ENCODE results near the gene ZNF536. TPM values are rescaled to one million over a fixed set of nuclear protein-coding genes. Genes with fewer than 3 reads are reported as not detected.

The ZNF536 gene
- total RNA-seq, 5 donors from 2014 or later (not counting 1 experiment from before 2014, with no cell fraction given), result 0.03 to 0.40 (median 0.07) TPM; not detected in 1

DNA sequence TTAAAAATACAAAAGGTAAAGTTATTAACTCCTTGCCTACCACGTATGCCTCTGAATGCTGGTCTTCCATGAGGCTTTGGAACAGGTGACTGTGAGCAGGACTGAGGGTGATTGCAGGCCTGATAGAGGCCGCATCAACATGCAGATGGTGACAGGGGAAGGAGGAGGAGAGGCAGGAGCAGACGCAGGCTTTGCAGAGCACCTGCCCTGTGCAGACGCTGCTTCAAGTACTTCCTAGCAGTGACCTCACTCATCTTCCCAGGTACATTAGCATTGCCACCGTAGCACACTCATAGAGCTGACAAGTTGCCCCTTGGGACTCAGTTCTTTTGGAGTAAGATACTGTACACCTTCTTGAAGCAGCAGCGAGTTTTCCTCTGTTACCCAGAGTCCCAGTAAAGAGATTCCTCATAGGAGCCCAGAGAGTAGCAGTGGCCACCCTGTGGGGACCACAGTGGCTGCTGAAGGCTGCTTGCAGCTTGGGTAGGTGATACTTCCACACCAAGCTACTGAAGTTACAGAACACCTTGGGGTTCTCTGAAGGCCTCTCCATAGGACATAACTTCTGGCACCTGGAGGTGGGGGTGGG is 56.0 kb downstream of the ZNF536 start:
- H3K4me3 Mint-ChIP-seq, result no peak overlapping the region
- H3K27me3 ChIP-seq (replicated peaks in 1 of 2; ENCODE audit: control insufficient read depth in 2 of 2, extremely low read depth in 1 of 2, insufficient read depth in 2 of 2, low read length in 1 of 2), result no peaks in the 10 kb centered on the region
- no peaks in the 10 kb centered on the region for H3K4me1 ChIP-seq (ENCODE audit: control insufficient read depth in 1 of 2, extremely low read depth in 1 of 2, insufficient read depth in 2 of 2, low read length in 2 of 2)
- H3K9me3 ChIP-seq, result no peaks in the 10 kb centered on the region
- peaks cover 0 to 11% (median 3%) of the 10 kb centered on the region in 3 donors for H3K9me3 Mint-ChIP-seq
- WGBS (ENCODE audit: insufficient coverage), result 63% methylated on average over 3 of the region's 6 CpGs
- ChIA-PET CTCF (no interaction called here), POLR2A (no interaction called here)
- no peak for DNase-seq
- no peaks in the 10 kb centered on the region for H3K36me3 ChIP-seq (ENCODE audit: control insufficient read depth in 2 of 2, extremely low read depth in 1 of 2, insufficient read depth in 1 of 2, low read length in 1 of 2)
- H3K27ac Mint-ChIP-seq, result no peak overlapping the region
- no peak overlapping the region for H3K27ac ChIP-seq (ENCODE audit: low read length)
- no peaks in the 10 kb centered on the region for H3K36me3 Mint-ChIP-seq
- no peaks in the 10 kb centered on the region for H3K4me1 Mint-ChIP-seq
- ATAC-seq (replicated peaks in 1 of 4), result no peak
- H3K27me3 Mint-ChIP-seq, result peaks cover 0 to 3% of the 10 kb centered on the region in 2 donors
- no peak overlapping the region for H3K4me3 ChIP-seq (ENCODE audit: control insufficient read depth in 1 of 2, extremely low read depth in 1 of 2, low read length in 1 of 2)

DNA sequence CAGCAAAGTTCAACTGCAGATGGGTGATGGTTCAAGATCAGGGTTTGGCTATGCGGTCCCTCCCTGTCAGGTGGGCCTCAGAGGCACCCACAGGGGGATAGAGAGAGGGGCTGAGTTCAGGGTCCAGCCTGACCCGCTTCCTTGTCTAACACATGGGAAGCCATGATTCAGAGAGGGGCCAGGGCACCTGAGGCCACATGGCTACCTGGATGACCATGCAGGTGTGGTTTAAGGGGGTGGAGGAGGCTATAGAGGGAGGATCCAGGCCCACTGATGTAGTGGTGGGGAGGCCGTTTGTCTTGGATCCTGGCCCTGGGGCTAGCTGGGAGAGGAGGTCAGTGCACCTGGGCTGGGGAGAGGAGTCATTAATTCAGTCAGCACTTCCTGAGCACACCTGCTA is 56.7 kb downstream of the ZNF536 start:
- ATAC-seq (replicated peaks in 1 of 4) (no peak), DNase-seq (no peak)
- Mint-ChIP-seq H3K9me3 (peaks cover 0 to 12% (median 3%) of the 10 kb centered on the region in 3 donors), H3K36me3 (no peaks in the 10 kb centered on the region), H3K4me3 (no peak overlapping the region), H3K27ac (no peak overlapping the region), H3K27me3 (peaks cover 0 to 3% of the 10 kb centered on the region in 2 donors), H3K4me1 (no peaks in the 10 kb centered on the region)
- H3K27me3 ChIP-seq (replicated peaks in 1 of 2; ENCODE audit: control insufficient read depth in 2 of 2, extremely low read depth in 1 of 2, insufficient read depth in 2 of 2, low read length in 1 of 2), result no peaks in the 10 kb centered on the region
- no peaks in the 10 kb centered on the region for H3K4me1 ChIP-seq (ENCODE audit: control insufficient read depth in 1 of 2, extremely low read depth in 1 of 2, insufficient read depth in 2 of 2, low read length in 2 of 2)
- no peaks in the 10 kb centered on the region for H3K9me3 ChIP-seq
- ChIA-PET CTCF (no interaction called here), POLR2A (no interaction called here)
- H3K36me3 ChIP-seq (ENCODE audit: control insufficient read depth in 2 of 2, extremely low read depth in 1 of 2, insufficient read depth in 1 of 2, low read length in 1 of 2), result no peaks in the 10 kb centered on the region
- no peak overlapping the region for H3K27ac ChIP-seq (ENCODE audit: low read length)
- no peak overlapping the region for H3K4me3 ChIP-seq (ENCODE audit: control insufficient read depth in 1 of 2, extremely low read depth in 1 of 2, low read length in 1 of 2)
- WGBS (ENCODE audit: insufficient coverage), result 67% methylated on average over 1 of the region's 3 CpGs

DNA sequence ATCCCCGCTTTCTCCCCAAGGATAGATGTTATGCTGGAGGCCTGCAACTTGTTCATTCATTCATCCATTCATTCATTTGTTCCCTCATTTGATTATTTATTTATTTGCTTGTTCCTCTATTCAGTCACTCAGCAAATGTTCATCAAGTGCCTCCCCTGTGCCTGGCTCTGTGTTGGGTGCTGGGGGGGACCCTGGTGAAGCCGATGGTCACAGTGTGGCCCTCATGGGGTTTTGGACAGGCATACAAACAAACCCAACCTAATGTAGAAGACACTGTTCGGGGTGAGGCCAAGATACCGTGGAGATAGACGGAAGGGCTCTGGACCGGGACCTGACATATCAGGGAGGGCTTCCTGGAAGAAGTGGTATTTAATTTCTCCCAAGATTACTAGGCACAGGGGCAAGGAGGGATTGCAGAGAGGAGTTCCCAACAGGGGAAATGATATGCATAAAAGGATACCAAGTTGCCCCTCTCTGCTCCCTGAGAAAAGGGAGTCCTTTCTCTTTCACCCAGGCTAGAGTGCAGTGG is 58.1 kb downstream of the ZNF536 start:
- Mint-ChIP-seq H3K27ac (no peak overlapping the region), H3K4me1 (no peaks in the 10 kb centered on the region), H3K27me3 (peaks cover 0 to 3% of the 10 kb centered on the region in 2 donors), H3K4me3 (no peak overlapping the region), H3K9me3 (peaks cover 0 to 7% (median 3%) of the 10 kb centered on the region in 3 donors), H3K36me3 (no peaks in the 10 kb centered on the region)
- WGBS (ENCODE audit: insufficient coverage), result 100% methylated on average over 1 of the region's 6 CpGs
- H3K4me1 ChIP-seq (ENCODE audit: control insufficient read depth in 1 of 2, extremely low read depth in 1 of 2, insufficient read depth in 2 of 2, low read length in 2 of 2), result no peaks in the 10 kb centered on the region
- H3K27ac ChIP-seq (ENCODE audit: low read length), result no peak overlapping the region
- CTCF ChIA-PET, result no interaction called here
- POLR2A ChIA-PET, result no interaction called here
- H3K9me3 ChIP-seq, result no peaks in the 10 kb centered on the region
- H3K4me3 ChIP-seq (ENCODE audit: control insufficient read depth in 1 of 2, extremely low read depth in 1 of 2, low read length in 1 of 2), result no peak overlapping the region
- H3K36me3 ChIP-seq (ENCODE audit: control insufficient read depth in 2 of 2, extremely low read depth in 1 of 2, insufficient read depth in 1 of 2, low read length in 1 of 2), result no peaks in the 10 kb centered on the region
- no peak for DNase-seq
- no peak for ATAC-seq (replicated peaks in 1 of 4)
- H3K27me3 ChIP-seq (replicated peaks in 1 of 2; ENCODE audit: control insufficient read depth in 2 of 2, extremely low read depth in 1 of 2, insufficient read depth in 2 of 2, low read length in 1 of 2), result no peaks in the 10 kb centered on the region

DNA sequence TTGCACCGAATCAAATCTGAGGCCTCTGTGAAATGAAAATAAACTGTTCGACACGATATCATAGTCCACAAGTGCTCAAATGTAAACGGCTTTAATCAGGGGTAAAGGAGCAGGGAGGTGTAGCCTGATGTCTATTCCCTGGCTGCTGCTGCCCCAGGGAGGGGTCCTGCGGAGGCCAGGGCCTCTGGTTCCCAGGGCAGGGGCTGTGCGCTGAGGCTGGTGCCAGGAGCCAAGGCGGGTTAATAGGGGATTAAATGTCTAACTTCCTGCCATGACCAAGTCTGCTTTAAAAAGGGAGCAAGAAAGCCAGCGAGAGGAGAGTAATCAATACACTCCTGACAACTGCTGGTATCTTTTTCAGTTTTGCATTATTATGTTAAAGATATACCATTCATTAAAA is 59.4 kb downstream of the ZNF536 start:
- WGBS (ENCODE audit: insufficient coverage), result 90% methylated on average over 4 of the region's 8 CpGs
- ChIA-PET CTCF (no interaction called here), POLR2A (no interaction called here)
- ATAC-seq (replicated peaks in 1 of 4) (no peak), DNase-seq (no peak)
- H3K9me3 ChIP-seq, result no peaks in the 10 kb centered on the region
- H3K27me3 ChIP-seq (replicated peaks in 1 of 2; ENCODE audit: control insufficient read depth in 2 of 2, extremely low read depth in 1 of 2, insufficient read depth in 2 of 2, low read length in 1 of 2), result no peaks in the 10 kb centered on the region
- Mint-ChIP-seq H3K9me3 (peaks cover 0 to 7% (median 3%) of the 10 kb centered on the region in 3 donors), H3K4me1 (no peaks in the 10 kb centered on the region), H3K27me3 (peaks cover 0 to 3% of the 10 kb centered on the region in 2 donors), H3K27ac (no peak overlapping the region), H3K36me3 (no peaks in the 10 kb centered on the region), H3K4me3 (no peak overlapping the region)
- no peak overlapping the region for H3K27ac ChIP-seq (ENCODE audit: low read length)
- H3K4me3 ChIP-seq (ENCODE audit: control insufficient read depth in 1 of 2, extremely low read depth in 1 of 2, low read length in 1 of 2), result no peak overlapping the region
- no peaks in the 10 kb centered on the region for H3K36me3 ChIP-seq (ENCODE audit: control insufficient read depth in 2 of 2, extremely low read depth in 1 of 2, insufficient read depth in 1 of 2, low read length in 1 of 2)
- H3K4me1 ChIP-seq (ENCODE audit: control insufficient read depth in 1 of 2, extremely low read depth in 1 of 2, insufficient read depth in 2 of 2, low read length in 2 of 2), result no peaks in the 10 kb centered on the region

DNA sequence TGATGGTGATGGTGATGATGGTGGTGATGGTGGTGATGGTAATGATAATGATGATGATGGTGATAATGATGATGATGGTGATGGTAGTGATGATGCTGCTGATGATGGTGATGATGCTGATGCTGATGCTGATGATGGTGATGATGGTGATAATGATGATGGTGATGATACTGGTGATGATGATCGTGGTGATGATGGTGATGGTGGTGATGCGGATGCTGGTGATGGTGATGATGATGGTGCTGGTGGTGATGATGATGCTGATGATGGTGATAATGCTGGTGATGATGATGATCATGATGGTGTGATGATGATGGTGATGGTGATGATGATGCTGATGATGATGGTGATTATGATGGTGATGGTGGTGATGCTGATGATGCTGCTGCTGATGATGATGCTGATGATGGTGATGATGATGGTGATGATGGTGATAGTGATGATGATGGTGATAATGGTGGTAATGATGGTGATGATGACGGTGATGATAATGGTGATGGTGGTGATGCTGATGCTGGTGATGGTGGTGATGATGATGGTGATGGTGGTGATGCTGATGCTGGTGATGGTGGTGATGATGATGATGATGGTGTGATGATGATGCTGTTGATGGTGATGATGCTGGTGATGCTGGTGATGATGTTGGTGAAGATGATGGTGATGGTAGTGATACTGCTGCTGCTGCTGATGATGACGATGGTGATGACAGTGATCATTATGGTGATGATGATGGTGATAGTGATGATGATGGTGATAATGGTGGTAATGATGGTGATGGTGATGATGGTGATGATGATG is 62.8 kb downstream of the ZNF536 start:
- no peak overlapping the region for H3K4me3 ChIP-seq (ENCODE audit: control insufficient read depth in 1 of 2, extremely low read depth in 1 of 2, low read length in 1 of 2)
- no peaks in the 10 kb centered on the region for H3K4me1 Mint-ChIP-seq
- DNase-seq, result no peak
- H3K36me3 ChIP-seq (ENCODE audit: control insufficient read depth in 2 of 2, extremely low read depth in 1 of 2, insufficient read depth in 1 of 2, low read length in 1 of 2), result no peaks in the 10 kb centered on the region
- peaks cover 0 to 5% of the 10 kb centered on the region in 2 experiments for H3K27me3 ChIP-seq (replicated peaks in 1 of 2; ENCODE audit: control insufficient read depth in 2 of 2, extremely low read depth in 1 of 2, insufficient read depth in 2 of 2, low read length in 1 of 2)
- H3K9me3 ChIP-seq, result no peaks in the 10 kb centered on the region
- ChIA-PET POLR2A (no interaction called here), CTCF (no interaction called here)
- H3K36me3 Mint-ChIP-seq, result no peaks in the 10 kb centered on the region
- peaks cover 0 to 3% (median 0%) of the 10 kb centered on the region in 3 donors for H3K9me3 Mint-ChIP-seq
- WGBS (ENCODE audit: insufficient coverage), result 90% methylated on average over 4 of the region's 4 CpGs
- no peaks in the 10 kb centered on the region for H3K4me1 ChIP-seq (ENCODE audit: control insufficient read depth in 1 of 2, extremely low read depth in 1 of 2, insufficient read depth in 2 of 2, low read length in 2 of 2)
- H3K27ac ChIP-seq (ENCODE audit: low read length), result no peak overlapping the region
- no peaks in the 10 kb centered on the region for H3K27me3 Mint-ChIP-seq
- no peak for ATAC-seq (replicated peaks in 1 of 4)
- H3K27ac Mint-ChIP-seq, result no peak overlapping the region
- H3K4me3 Mint-ChIP-seq, result no peak overlapping the region

DNA sequence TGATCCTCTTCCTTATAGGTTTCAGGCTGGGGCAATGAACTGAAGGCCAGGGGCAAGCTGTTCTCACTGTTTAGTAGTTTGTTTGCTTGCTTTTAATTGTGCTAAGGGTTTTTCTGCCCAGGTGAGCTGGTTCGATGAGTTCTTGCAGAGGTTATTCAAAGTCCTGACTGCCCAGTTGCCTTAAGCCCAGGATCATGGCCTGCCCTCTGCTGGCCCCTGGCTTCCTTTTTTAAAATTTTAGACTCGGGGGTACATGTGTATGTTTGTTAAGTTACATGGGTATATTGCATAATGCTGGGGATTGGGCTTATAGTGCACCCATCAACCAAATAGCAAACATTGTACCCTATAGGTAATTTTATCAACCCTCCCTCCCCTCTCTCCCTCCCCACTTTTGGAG is 65.7 kb downstream of the ZNF536 start:
- Histone ChIP-seq H3K36me3 (ENCODE audit: control insufficient read depth in 2 of 2, extremely low read depth in 1 of 2, insufficient read depth in 1 of 2, low read length in 1 of 2) (no peaks in the 10 kb centered on the region), H3K9me3 (no peaks in the 10 kb centered on the region), H3K27me3 (replicated peaks in 1 of 2; ENCODE audit: control insufficient read depth in 2 of 2, extremely low read depth in 1 of 2, insufficient read depth in 2 of 2, low read length in 1 of 2) (peaks cover 0 to 21% of the 10 kb centered on the region in 2 experiments), H3K4me3 (ENCODE audit: control insufficient read depth in 1 of 2, extremely low read depth in 1 of 2, low read length in 1 of 2) (no peak overlapping the region), H3K27ac (ENCODE audit: low read length) (no peak overlapping the region), H3K4me1 (ENCODE audit: control insufficient read depth in 1 of 2, extremely low read depth in 1 of 2, insufficient read depth in 2 of 2, low read length in 2 of 2) (no peaks in the 10 kb centered on the region)
- H3K9me3 Mint-ChIP-seq, result peaks cover 0 to 3% (median 0%) of the 10 kb centered on the region in 3 donors
- no peak overlapping the region for H3K4me3 Mint-ChIP-seq
- 67% methylated on average over 1 of the region's 2 CpGs for WGBS (ENCODE audit: insufficient coverage)
- no peak for DNase-seq
- peaks cover 0 to 6% of the 10 kb centered on the region in 2 donors for H3K27me3 Mint-ChIP-seq
- POLR2A ChIA-PET, result no interaction called here
- no peak for ATAC-seq (replicated peaks in 1 of 4)
- H3K27ac Mint-ChIP-seq, result no peak overlapping the region
- H3K36me3 Mint-ChIP-seq, result no peaks in the 10 kb centered on the region
- no peaks in the 10 kb centered on the region for H3K4me1 Mint-ChIP-seq
- CTCF ChIA-PET, result no interaction called here

Data from T-cell (primary cell).